DND-41 (cell line): ENCODE data around the gene FNBP1L.
"Not testable (repeated sequence)": the region's sequence is repeated elsewhere in the genome, so short reads cannot be mapped to it uniquely, and the experiment has no call there.

Experiments used
- EZH2 ChIP-seq: IDR thresholded peaks from 3 replicates; pipeline ENCODE4 v1.6.1; 2012; ENCODE audit warnings: borderline replicate concordance, low read depth, mild to moderate bottlenecking, moderate library complexity, low read length, inconsistent platforms; ENCODE audit not compliant: severe bottlenecking
- TF ChIP-seq, protein P1 (sequence below): IDR thresholded peaks from 2 replicates; pipeline ENCODE4 v1.5.1; 2012; ENCODE audit warnings: borderline replicate concordance, low read length, moderate library complexity, mild to moderate bottlenecking; ENCODE audit not compliant: poor library complexity, severe bottlenecking; ENCODE audit errors: extremely low read depth

DNA sequence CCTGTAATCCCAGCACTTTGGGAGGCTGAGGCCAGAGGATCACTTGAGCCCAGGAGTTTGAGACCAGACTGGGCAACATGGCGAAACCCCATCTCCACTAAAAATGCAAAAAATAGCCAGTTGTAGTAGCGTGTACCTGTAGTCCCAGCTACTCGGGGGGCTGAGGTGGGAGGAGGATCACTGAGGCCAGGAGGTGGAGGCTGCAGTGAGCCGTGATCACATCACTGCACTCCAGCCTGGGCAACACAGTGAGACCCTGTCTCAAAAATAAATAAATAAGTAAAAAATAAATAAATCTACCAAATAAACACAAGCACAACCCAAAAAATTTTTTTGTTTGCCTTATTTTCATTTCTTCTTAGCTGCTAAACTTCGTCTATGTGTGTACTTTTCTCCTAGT lies 34.0 kb downstream of the FNBP1L start:
- TF ChIP-seq, protein P1, sequence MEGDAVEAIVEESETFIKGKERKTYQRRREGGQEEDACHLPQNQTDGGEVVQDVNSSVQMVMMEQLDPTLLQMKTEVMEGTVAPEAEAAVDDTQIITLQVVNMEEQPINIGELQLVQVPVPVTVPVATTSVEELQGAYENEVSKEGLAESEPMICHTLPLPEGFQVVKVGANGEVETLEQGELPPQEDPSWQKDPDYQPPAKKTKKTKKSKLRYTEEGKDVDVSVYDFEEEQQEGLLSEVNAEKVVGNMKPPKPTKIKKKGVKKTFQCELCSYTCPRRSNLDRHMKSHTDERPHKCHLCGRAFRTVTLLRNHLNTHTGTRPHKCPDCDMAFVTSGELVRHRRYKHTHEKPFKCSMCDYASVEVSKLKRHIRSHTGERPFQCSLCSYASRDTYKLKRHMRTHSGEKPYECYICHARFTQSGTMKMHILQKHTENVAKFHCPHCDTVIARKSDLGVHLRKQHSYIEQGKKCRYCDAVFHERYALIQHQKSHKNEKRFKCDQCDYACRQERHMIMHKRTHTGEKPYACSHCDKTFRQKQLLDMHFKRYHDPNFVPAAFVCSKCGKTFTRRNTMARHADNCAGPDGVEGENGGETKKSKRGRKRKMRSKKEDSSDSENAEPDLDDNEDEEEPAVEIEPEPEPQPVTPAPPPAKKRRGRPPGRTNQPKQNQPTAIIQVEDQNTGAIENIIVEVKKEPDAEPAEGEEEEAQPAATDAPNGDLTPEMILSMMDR = not testable (repeated sequence)
- TF ChIP-seq EZH2 = not testable (repeated sequence)
